Stimulated activated CD8-positive, alpha-beta memory T cell treated with anti-CD3 and anti-CD28 coated beads, Interleukin-15, amount 100 ng/mL, for 24 hours (primary cell): ENCODE data around the gene PDE8B.

Source experiments
- DNase-seq: peaks from one replicate; pipeline ENCODE4 v3.0.0-alpha.2; 2020; ENCODE audit warnings: low read depth

PDE8B gene, protein sequence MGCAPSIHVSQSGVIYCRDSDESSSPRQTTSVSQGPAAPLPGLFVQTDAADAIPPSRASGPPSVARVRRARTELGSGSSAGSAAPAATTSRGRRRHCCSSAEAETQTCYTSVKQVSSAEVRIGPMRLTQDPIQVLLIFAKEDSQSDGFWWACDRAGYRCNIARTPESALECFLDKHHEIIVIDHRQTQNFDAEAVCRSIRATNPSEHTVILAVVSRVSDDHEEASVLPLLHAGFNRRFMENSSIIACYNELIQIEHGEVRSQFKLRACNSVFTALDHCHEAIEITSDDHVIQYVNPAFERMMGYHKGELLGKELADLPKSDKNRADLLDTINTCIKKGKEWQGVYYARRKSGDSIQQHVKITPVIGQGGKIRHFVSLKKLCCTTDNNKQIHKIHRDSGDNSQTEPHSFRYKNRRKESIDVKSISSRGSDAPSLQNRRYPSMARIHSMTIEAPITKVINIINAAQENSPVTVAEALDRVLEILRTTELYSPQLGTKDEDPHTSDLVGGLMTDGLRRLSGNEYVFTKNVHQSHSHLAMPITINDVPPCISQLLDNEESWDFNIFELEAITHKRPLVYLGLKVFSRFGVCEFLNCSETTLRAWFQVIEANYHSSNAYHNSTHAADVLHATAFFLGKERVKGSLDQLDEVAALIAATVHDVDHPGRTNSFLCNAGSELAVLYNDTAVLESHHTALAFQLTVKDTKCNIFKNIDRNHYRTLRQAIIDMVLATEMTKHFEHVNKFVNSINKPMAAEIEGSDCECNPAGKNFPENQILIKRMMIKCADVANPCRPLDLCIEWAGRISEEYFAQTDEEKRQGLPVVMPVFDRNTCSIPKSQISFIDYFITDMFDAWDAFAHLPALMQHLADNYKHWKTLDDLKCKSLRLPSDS

DNA sequence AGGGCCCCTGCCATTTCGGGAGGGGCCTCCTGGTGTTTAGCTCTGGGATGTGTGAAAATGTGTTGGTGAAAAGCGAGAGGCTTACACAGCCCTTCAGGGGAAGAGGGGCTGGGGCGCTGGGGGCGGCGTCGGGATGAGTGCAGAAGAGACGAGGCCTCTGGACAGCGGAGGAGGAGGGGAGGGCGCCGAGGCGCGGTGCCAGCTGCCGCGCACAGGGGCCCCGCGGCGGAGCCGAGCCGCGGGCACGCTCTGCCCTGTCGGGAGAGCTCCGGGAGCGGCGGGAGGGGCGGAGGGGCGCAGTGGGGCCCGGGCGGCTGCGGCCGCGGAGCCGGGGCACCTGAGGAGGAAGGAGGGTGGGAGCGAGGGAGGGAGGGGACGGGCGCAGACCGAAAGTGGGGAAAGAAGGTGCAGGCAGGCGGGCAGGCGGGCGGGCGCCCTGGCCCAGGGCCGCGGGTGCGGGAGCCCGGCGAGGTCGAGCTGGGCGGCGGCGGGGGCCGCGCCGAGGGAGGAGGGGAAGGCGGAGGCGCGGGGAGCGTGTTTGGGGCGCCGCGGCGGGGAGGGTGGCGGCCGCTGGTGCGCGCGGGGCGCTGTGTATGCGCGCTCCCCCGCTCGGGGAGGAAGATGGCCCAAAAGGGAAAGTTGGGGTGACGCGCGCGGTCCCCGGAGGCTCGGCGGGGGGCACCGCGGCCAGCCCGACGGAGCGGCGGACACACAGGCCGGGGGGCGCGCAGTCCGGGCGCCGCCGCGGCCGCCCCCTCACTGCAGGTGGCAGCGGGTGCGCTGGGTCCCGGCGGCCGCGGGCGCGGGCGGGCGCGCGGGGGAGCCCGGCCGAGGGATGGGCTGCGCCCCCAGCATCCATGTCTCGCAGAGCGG, at the start of gene PDE8B:
Gene PDE8B, plus strand, starts transcription at position 590 of the 873 bp plus-strand sequence. Its CDS starts 246 bp downstream, at position 836.
- DNase-seq = no peak

- no peak for DNase-seq
Measured at GRCh38 chr5:77163453-77163852, 47.0 kb upstream of the PDE8B start.

GRCh38 chr5:77167063-77167462, 43.4 kb upstream of the PDE8B start:
- DNase-seq = no peak

GRCh38 chr5:77167695-77168121, 42.8 kb upstream of the PDE8B start:
- DNase-seq = no peak

DNA sequence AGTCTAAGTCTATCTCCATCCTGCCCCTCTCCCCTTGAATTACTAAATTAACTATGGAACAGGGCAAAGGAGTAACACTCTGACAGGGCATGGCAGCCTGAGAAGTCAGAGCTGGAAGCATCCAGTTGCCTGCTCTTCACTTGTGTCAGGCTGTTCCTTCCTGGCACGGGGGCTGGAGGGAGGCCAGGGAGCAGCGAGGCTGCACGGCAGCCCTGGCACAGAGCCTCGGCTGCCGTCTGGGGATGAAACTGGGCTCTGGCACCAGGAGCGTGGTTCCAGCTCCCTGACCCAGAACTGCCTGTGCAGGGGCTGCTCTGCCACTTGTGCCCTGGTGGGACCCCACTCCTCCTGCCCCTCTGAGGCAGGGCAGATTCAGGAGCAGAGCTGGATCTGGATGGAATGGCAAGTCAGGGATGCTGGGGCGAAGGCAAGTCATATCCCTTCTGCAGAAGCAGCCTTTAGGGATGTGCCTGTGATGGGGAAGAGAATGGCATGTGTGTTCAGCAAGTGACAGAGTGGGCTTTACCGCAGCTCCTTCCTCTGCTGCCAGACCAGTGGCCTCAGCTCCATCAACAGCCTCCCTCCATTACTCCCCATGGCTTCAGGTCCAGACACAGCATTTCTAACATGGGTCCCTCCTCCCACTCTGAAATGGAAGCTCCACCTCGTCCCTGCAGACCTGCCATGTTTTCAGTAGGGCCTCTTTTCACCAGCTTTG, 42.2 kb upstream of the PDE8B start:
- DNase-seq = no peak

DNA sequence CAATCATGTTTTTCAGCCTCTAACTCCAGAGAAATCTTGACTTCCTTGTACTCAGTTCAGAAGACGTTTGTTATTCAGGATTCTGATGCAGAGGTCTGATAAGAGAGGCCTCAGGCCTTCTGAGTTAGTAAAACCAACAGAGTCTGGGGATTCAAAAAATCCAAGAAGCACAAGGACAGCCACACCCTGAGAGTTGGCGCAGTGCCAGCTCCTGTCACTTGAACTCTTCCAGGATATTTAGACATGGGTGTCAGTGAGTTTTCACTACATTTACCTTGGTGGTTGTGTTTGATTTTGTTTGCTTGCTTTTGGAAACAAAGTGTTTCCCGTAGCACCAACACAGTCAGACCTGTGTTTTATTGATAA, 41.6 kb upstream of the PDE8B start:
- no peak for DNase-seq

DNA sequence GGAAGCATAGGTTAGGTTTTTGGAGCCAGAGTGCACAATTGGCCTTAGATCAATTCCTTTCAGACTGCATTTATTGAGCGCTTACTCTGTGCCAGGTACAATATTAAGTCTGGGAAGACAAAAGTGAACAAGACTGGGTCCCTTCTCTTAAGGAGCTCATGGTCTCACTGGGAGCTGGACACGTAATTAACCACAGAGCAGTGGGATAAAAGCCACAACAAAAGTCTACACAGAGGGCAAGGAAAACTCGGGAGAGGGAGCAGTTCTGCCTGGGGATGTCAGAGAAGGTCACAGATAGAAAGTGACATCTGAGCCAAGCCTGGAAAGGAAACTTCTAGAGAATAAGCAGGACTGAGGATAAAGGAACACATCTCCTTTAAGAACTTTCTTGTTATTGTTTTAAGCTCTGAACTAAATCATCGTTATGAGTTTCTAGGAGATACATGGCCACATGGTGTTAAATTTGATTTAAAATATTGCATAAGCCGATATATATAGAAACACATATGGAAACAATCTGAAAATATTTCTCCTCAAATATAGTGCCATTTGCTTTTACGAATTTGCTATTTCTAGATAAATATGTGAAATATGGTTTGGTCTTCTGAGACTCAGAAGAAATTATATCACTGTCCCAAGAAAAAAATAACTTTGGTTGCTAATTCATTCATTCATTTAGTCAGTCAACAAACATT, 40.1 kb upstream of the PDE8B start:
- DNase-seq = no peak

DNA sequence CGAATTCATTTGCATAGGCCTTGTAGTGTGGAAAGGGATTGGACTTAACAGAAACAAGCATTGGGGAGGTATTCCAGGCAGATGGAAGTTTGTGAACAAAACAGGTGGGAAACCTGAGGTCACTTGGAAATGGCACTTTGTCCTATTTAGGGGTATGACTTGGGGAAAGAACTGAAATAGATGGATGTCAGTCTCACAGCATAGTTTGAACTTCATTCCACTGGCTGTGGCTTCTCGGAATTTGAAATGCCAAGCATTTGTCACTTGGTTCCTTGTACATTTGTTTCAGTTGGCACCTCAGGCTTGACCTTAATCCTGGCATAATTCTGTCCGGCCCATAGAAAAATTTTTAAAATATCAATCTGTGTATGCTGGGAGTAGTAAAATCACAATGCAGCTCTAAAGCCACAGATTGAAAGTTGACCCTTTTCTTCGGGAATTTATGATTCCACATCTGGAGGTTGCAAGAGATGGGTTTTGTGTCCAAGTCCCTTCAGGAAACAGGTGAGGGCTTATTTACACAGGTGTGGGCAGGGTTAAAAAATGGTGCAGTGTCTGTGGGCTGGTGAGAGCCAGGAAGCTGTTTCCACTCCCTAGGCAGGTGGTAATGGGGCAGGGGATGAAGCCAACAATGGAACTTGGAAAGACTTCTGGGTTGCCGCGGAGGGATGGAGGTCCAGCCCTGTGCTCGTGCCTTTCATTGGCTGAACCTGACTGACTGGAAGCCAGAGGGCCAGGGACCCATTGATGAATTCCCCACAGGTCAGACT, 39.2 kb upstream of the PDE8B start:
- DNase-seq = no peak

DNA sequence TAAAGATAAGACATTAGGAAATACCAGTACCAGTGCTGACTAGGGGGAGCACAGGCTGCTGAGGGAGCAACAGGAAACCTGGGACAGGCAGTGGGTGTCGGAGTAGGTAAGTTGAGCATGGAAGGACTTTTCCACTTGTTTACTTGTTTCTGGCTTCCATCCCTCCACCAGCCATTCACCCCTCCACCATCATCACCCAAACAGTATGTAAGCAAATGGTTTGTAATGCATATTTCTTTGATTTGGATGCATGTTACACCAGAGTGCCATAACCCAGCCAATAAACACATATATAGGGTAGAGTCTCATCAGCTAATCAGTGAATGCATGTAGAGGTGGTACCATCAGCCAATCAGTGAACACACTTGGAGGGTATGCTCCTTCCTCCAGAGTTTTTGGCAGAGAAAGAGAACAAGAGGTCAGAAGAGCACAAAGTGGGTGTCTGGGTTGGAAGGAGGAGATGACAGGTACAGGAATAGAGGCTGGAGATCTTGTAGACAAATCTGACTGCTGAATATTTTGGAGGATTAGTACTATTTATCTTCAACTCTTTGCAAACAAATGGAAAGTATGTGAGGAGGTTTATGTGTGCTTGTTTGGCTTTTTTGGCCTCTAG, 37.7 kb upstream of the PDE8B start:
- DNase-seq = no peak

DNA sequence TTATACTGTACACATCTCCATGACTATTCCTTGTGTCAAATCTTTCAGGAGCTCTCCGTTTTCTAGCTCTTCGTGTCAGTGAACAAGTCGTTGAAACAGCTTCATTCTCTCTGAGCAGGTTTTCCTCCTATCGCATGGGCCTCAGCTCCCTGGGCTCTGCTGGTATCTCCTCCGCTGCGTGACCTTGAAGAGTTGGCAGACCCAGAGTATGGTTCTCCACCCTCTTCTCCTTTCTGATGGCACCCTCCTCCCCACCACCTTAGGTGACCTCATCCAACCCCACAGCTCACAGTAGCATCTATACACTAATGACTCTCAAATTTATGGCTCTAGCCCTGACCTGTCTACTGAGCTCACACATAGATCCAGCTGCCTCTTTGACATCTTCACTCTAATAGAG, 36.0 kb upstream of the PDE8B start:
- DNase-seq = no peak

- DNase-seq = no peak
Measured at GRCh38 chr5:77175231-77175630, 35.2 kb upstream of the PDE8B start.

DNA sequence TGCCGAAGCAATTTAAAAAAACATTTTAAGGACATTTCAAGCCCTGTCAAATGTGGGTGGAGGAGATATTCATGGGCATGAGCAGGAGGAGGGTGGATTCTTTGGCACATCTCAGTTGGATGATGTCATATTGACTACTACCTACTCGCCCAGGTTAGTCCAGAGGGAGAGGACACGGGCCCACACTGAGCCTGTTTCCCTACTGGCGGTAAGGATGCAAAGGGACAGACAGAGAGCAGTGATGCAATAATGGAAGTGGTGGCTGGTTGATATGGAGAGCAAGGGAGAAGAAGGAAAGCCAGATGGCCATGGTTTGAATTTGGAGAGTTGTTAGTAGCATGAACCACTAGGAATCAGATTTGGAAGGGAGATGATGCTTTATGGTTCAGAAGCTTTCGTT, 34.1 kb upstream of the PDE8B start:
- no peak for DNase-seq

- no peak for DNase-seq
Measured at GRCh38 chr5:77177576-77177975, 32.9 kb upstream of the PDE8B start.

GRCh38 chr5:77180167-77181081, 30.1 kb upstream of the PDE8B start:
- DNase-seq = no peak

DNA sequence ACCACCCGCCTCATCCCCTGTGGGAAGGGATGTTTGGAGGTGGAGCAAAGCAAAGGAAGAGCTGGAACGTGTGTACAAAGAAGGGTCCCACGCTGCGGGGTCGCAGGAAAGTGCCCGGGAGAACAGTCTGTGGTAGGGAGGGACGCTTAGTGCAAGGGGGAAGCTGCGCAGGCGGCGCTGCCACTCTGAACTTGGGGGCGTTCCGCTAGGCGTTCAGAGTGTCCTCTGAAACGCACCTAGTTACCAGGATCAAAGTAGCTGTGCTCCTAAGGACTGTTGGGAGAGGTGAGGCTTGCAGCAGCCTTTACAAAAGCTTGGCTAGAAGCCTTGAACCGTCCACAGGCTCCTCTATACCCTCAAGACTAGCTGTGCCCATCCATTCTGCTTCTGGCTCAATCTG, 29.3 kb upstream of the PDE8B start:
- DNase-seq = no peak

DNA sequence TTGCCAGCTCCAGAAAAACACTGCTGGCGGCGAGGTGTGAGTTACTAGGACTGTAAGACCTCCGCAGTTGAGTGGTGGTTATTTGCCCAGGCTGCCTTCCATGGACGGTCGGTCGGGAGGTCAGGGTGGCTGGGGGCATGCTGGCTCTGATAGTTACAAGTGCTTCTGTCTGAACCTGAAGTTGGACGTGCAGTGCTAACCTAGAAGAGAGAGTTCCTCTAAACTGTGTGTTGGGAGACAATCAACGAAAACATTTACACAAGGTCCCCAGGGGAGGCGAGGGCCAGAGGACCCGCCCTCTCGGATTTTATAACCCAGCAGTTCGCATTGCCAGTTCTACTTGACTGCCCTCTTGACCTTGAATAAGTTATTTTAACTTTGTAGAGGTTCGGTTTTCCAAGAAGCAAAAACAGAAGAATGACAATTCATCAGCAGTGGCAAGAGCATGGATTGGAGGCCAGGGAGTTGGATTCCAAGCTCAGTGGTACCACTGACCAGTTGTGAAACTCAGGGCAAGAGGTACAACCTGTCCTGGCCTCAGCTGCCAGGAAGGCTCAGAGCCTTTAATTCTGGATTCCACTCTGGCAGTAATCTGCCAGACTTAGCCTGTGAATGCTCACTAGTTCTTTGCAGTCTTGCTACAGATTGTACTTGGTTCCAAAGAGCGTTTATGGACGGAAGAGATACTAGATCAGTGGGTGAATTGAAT, 28.7 kb upstream of the PDE8B start:
- no peak for DNase-seq

- no peak for DNase-seq
Measured at GRCh38 chr5:77182367-77182766, 28.1 kb upstream of the PDE8B start.
